Mesothelial cell of epicardium (in vitro differentiated cells): Measurements from ENCODE around the gene DAGLB. TPM values are rescaled to one million over a fixed set of nuclear protein-coding genes. Genes with fewer than 3 reads are reported as not detected.

ENCODE experiments used
- DNase-seq, 2 experiments: peaks; one replicate each; pipeline ENCODE4 v3.0.0; 2021; ENCODE audit warnings: low spot score in 2 of 2; ENCODE audit not compliant: unreplicated experiment in 2 of 2
- H3K27ac Mint-ChIP-seq: 2 replicates; pipeline ENCODE4 v1.8.0; 2021; ENCODE audit warnings: mixed read lengths
- H3K27me3 Mint-ChIP-seq: 2 replicates; pipeline ENCODE4 v1.8.0; 2021; ENCODE audit warnings: low read depth, mixed read lengths
- H3K36me3 Mint-ChIP-seq: 2 replicates; pipeline ENCODE4 v1.8.0; 2021; ENCODE audit warnings: mixed read lengths
- H3K4me1 Mint-ChIP-seq: 2 replicates; pipeline ENCODE4 v1.8.0; 2021; ENCODE audit warnings: mixed read lengths
- H3K4me3 Mint-ChIP-seq: 2 replicates; pipeline ENCODE4 v1.8.0; 2021; ENCODE audit warnings: mild to moderate bottlenecking, moderate library complexity, mixed read lengths
- H3K9me3 Mint-ChIP-seq: 2 replicates; pipeline ENCODE4 v1.8.0; 2021; ENCODE audit warnings: mixed read lengths
- CTCF ChIP-seq: fragments of 200-600 bp; sonication (generic); IDR thresholded peaks from one replicate; pipeline ENCODE4 v1.5.0; 2021; ENCODE audit warnings: antibody characterized with exemption; ENCODE audit not compliant: unreplicated experiment
- total RNA-seq: library from RNA; stranded (reverse); gene quantifications from 3 replicates; pipeline ENCODE4 v1.2.1, GENCODE V29; 2021

DAGLB gene
- total RNA-seq, 1 donor from 2014 or later: 24.1 TPM

DNA sequence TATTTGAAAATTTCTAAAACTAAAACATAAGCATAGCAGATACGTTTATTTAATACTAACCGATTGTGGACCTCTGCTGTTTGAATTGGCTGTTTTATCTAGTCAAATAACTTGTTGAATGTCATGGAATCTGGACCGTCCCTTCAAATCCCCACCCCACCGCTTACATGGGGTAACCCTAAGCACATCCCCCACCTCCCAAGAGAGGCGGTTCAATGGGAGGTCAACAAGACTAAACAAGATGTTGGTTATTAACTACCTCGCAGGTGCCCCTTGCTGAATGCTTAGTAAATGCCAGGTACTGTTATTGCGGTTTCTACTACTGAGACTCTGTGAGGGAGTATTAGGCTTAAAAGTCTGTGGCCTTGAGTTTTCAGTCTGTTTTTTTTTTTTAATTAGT, 70.9 kb downstream of the DAGLB start:
- no peak for DNase-seq
- no peaks in the 10 kb centered on the region for H3K9me3 Mint-ChIP-seq
- no peak for TF ChIP-seq CTCF
- peak overlapping the region; percentile 84 for H3K27ac Mint-ChIP-seq
- H3K4me3 Mint-ChIP-seq: peak overlapping the region; percentile 49
- H3K36me3 Mint-ChIP-seq: peaks cover 6% of the 10 kb centered on the region
- peaks cover 29% of the 10 kb centered on the region for H3K4me1 Mint-ChIP-seq
- no peaks in the 10 kb centered on the region for H3K27me3 Mint-ChIP-seq

DNA sequence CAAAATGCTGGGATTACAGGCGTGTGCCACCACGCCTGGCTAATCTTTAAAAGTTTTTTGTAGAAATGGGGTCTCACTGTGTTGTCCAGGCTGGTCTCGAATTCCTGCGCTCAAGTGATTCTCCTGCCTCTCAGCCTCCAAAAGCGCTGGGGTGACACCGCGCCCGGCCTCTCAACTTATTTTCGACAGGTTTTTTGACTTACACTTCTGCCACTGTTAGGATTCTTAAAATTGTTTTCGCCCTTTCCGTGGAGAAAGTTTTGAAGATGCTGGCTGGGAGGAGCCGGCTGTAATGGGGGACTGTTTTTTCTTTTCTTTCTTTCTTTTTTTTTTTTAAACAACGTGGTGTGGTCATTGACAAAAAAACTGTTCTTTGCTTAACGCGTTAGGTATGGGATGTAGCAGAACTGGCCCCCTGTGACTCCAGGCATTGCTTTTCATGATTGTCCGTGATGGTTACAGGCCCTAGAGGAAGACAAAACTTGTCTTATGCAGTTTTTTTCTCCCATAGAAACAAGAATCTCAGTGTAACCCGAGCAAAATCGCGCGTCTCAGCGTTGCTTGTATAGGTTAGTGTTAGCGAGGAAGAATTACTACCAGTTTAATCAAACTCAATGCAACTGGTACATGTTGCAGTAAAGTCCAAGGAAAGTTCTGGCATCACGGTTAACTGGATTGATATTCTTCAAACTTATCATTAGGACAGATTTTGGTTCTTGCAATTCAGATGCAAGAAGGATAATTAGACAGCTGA, 72.2 kb downstream of the DAGLB start:
- peaks cover 6% of the 10 kb centered on the region for H3K36me3 Mint-ChIP-seq
- no peak for DNase-seq
- no peak for TF ChIP-seq CTCF
- peak overlapping the region; percentile 82 for H3K4me3 Mint-ChIP-seq
- no peaks in the 10 kb centered on the region for H3K27me3 Mint-ChIP-seq
- H3K9me3 Mint-ChIP-seq: no peaks in the 10 kb centered on the region
- peaks cover 27% of the 10 kb centered on the region for H3K4me1 Mint-ChIP-seq
- H3K27ac Mint-ChIP-seq: peak overlapping the region; percentile 97

GRCh38 chr7:6367701-6368211, 80.0 kb downstream of the DAGLB start:
- H3K27ac Mint-ChIP-seq: peak overlapping the region; percentile 88
- H3K4me1 Mint-ChIP-seq: peaks cover 7% of the 10 kb centered on the region
- H3K4me3 Mint-ChIP-seq: no peak overlapping the region
- no peaks in the 10 kb centered on the region for H3K9me3 Mint-ChIP-seq
- DNase-seq: no peak
- H3K27me3 Mint-ChIP-seq: no peaks in the 10 kb centered on the region
- TF ChIP-seq CTCF: no peak
- no peaks in the 10 kb centered on the region for H3K36me3 Mint-ChIP-seq

GRCh38 chr7:6365451-6365850, 82.3 kb downstream of the DAGLB start:
- Mint-ChIP-seq H3K4me1 (peaks cover 7% of the 10 kb centered on the region), H3K36me3 (no peaks in the 10 kb centered on the region), H3K27ac (no peak overlapping the region), H3K9me3 (no peaks in the 10 kb centered on the region), H3K27me3 (no peaks in the 10 kb centered on the region), H3K4me3 (no peak overlapping the region)
- no peak for DNase-seq
- no peak for TF ChIP-seq CTCF

- H3K27ac Mint-ChIP-seq: no peak overlapping the region
- TF ChIP-seq CTCF: no peak
- no peaks in the 10 kb centered on the region for H3K9me3 Mint-ChIP-seq
Measured at GRCh38 chr7:6360841-6361240, 86.9 kb downstream of the DAGLB start.

More at GRCh38 chr7:6360841-6361240, 86.9 kb downstream of the DAGLB start:
- no peaks in the 10 kb centered on the region for H3K27me3 Mint-ChIP-seq
- H3K4me3 Mint-ChIP-seq: no peak overlapping the region
- no peaks in the 10 kb centered on the region for H3K4me1 Mint-ChIP-seq
- DNase-seq: no peak
- no peaks in the 10 kb centered on the region for H3K36me3 Mint-ChIP-seq
